Muscle of arm (tissue), 12 donors: ENCODE measurements around the gene PPM1E. TPM values are rescaled to one million over a fixed set of nuclear protein-coding genes. Genes with fewer than 3 reads are reported as not detected.

Source experiments
- polyA plus RNA-seq, 12 donors: library from polyadenylated mRNA; unstranded; fragments of 120-200 nt; gene quantifications; one replicate each; pipeline ENCODE4 v1.2.1, GENCODE V29; 2013; ENCODE audit not compliant: insufficient read length in 12 of 12

The PPM1E gene
- polyA plus RNA-seq, 12 donors = 0.97 to 2.6 (median 1.9) TPM; not detected in 1

Other genes starting within 250 kb of the PPM1E start
- gene MTMR4, start 241.2 kb upstream of the PPM1E start, polyA plus RNA-seq = 10 to 100 TPM in 11 of 12 donors, not detected in 1; 16.3 to 37.0 (median 20.5) TPM
- 1 to 10 TPM in 11 of 12 donors, not detected in 1; 1.6 to 6.9 (median 3.6) TPM for gene TEX14, start 63.8 kb upstream of the PPM1E start, polyA plus RNA-seq
- 10 to 100 TPM in 11 of 12 donors, not detected in 1; 24.0 to 42.1 (median 33.7) TPM for gene RAD51C, start 63.3 kb upstream of the PPM1E start, polyA plus RNA-seq